GM19193 (cell line): ENCODE data around the gene COA8.

Experiments used
- POLR2A ChIP-seq: IDR thresholded peaks from 4 replicates; pipeline ENCODE4 v1.6.1; 2011; ENCODE audit not compliant: insufficient read depth, insufficient read length; ENCODE audit errors: extremely low read depth

The COA8 gene

DNA sequence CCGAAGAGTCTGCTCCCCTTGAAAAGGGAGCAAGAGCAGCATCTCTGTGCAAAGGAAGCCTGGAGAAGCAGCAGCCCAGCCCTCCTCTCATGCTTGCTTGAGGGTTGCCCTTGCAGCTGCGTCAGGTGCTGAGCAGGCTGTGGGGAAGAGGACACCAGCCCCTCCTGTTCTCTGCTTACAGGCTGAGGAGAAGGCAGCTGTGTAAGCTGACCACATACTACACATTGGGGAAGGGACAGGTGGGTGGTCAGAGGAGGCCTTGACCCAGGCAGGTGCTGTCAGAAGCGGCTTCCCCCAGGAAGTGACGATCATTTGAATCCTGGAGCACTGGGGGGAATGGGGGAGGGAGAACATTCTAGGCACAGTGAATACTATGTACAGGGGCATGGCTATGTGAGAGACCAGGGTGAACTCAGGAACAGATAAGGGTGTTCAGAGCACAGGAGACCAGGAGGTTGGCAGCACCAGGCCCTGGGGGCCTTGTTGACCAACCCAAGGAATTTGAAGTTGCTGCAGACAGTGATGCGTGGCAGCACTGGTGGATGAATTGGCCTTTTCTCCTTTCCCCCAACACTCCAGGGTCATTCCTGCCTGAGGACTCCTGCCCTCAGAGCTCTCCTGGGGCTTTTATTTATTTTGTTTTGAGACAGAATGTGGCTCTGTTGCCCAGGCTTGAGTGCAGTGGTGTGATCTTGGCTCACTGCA is 63.5 kb downstream of the COA8 start:
- no peak for TF ChIP-seq POLR2A

- TF ChIP-seq POLR2A: no peak
Observed at GRCh38 chr14:103627073-103628025, 64.6 kb downstream of the COA8 start.

- peak; percentile 46 for TF ChIP-seq POLR2A
Observed at GRCh38 chr14:103628221-103628683, 65.5 kb downstream of the COA8 start.

DNA sequence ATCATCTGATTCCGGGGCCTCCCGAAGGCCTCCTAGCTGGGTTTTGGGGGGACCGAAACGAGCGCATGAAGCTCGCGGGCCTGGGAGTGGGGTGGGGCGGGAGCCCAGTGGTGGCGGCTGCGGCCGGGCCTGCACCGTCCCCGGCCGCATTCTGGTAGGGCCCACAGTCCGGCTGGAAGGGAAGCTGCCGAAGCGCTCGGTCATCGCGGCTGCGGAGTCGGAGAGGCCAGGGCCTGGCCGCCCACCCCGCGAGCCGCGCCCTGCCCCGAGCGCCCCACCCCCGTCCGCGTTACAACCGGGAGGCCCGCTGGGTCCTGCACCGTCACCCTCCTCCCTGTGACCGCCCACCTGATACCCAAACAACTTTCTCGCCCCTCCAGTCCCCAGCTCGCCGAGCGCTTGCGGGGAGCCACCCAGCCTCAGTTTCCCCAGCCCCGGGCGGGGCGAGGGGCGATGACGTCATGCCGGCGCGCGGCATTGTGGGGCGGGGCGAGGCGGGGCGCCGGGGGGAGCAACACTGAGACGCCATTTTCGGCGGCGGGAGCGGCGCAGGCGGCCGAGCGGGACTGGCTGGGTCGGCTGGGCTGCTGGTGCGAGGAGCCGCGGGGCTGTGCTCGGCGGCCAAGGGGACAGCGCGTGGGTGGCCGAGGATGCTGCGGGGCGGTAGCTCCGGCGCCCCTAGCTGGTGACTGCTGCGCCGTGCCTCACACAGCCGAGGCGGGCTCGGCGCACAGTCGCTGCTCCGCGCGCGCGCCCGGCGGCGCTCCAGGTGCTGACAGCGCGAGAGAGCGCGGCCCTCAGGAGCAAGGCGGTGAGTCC is 66.1 kb downstream of the COA8 start, which contains the start of gene KLC1:
Gene KLC1, plus strand, starts transcription at position 528 of the 819 bp plus-strand sequence. CDS start 25,354 bp downstream, outside the sequence.
- TF ChIP-seq POLR2A: peak; percentile 83

GRCh38 chr14:103629503-103630121 is 66.9 kb downstream of the COA8 start:
- no peak for TF ChIP-seq POLR2A

DNA sequence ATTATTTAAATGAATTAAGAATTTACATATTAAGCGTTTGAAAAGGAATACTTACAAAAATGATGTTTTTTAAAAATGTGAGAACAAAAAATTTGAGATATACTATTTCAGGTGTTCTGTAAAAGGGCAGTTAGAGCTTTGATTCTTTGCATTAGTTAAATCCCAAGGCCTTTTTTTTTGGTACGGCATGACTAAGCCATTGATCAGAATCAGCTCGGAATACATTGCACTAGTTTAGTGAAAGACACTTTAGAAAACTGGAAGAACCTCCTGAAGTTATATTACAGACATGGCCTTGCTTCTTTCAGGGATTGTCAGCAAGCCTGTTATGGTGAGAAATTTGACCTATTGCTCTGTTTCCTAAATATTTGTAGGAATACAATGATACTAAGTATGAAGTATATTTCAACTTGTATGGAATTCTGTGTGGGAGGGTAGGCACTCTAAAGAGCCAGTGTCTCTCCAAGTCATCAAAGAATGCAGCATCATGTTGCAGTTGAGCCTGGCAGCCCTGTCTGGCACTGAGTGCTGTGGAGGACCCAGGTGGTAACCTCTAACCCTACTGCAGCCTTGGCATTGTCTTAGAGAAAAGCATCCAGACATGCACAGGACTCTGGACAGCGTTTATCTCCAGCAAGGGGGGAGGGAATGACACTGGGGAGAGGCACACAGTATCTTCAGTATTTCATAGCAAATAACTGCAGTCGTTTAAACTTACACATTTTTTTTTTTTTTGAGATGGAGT is 67.8 kb downstream of the COA8 start:
- no peak for TF ChIP-seq POLR2A

DNA sequence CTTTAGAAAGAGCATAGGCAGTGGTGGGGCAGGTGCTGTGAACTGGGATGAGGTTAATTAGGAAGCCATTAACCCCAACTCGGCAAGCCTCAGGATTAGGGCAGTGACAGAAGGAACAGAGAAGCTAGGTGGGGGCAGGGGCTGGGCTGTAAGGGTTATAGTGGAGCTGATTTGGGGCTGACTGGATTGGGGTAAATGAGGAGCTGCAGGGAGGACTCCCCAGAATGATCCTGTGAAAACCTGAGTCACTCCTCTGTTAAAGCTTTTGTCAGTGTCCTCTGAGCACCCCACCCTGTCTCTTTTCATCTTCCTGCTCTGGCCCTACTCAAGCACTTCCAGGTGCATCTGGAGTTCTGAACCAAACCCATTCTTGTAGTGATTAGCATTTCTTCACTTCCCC is 70.6 kb downstream of the COA8 start:
- TF ChIP-seq POLR2A: no peak

- TF ChIP-seq POLR2A: no peak
Observed at GRCh38 chr14:103634156-103634555, 71.4 kb downstream of the COA8 start.

GRCh38 chr14:103638594-103638993 is 75.8 kb downstream of the COA8 start:
- no peak for TF ChIP-seq POLR2A
